Measurements from ENCODE around the gene GRK5.

The GRK5 gene

GRCh38 chr10:119314061-119314460, 106.7 kb downstream of the GRK5 start:
- no peak for DNase-seq (ENCODE audit: low read depth in 3 of 3, low spot score in 1 of 3)

GRCh38 chr10:119314486-119314885, 107.1 kb downstream of the GRK5 start:
- DNase-seq (ENCODE audit: low read depth in 3 of 3, low spot score in 1 of 3) = no peak

GRCh38 chr10:119315128-119316001, 108.0 kb downstream of the GRK5 start:
- DNase-seq (ENCODE audit: low read depth in 3 of 3, low spot score in 1 of 3) = peak in 2 of 3 donors; percentile 41 to 56

- DNase-seq (ENCODE audit: low read depth in 3 of 3, low spot score in 1 of 3) = no peak
These were observed 108.6 kb downstream of the GRK5 start for GRCh38 chr10:119316002-119316358.

GRCh38 chr10:119316729-119317097, 109.3 kb downstream of the GRK5 start:
- no peak for DNase-seq (ENCODE audit: low read depth in 3 of 3, low spot score in 1 of 3)

- DNase-seq (ENCODE audit: low read depth in 3 of 3, low spot score in 1 of 3) = no peak
These were observed 111.2 kb downstream of the GRK5 start for GRCh38 chr10:119318411-119319160.

- no peak for DNase-seq (ENCODE audit: low read depth in 3 of 3, low spot score in 1 of 3)
These were observed 112.0 kb downstream of the GRK5 start for GRCh38 chr10:119319161-119319919.

GRCh38 chr10:119319920-119320258, 112.5 kb downstream of the GRK5 start:
- DNase-seq (ENCODE audit: low read depth in 3 of 3, low spot score in 1 of 3) = no peak

GRCh38 chr10:119320981-119321380, 113.6 kb downstream of the GRK5 start:
- no peak for DNase-seq (ENCODE audit: low read depth in 3 of 3, low spot score in 1 of 3)

GRCh38 chr10:119323085-119324016, 116.0 kb downstream of the GRK5 start:
- DNase-seq (ENCODE audit: low read depth in 3 of 3, low spot score in 1 of 3) = no peak

GRCh38 chr10:119325131-119325530, 117.8 kb downstream of the GRK5 start:
- DNase-seq (ENCODE audit: low read depth in 3 of 3, low spot score in 1 of 3) = no peak

- no peak for DNase-seq (ENCODE audit: low read depth in 3 of 3, low spot score in 1 of 3)
These were observed 118.8 kb downstream of the GRK5 start for GRCh38 chr10:119326167-119326566.

GRCh38 chr10:119327096-119327745, 119.8 kb downstream of the GRK5 start:
- no peak for DNase-seq (ENCODE audit: low read depth in 3 of 3, low spot score in 1 of 3)

- no peak for DNase-seq (ENCODE audit: low read depth in 3 of 3, low spot score in 1 of 3)
These were observed 120.9 kb downstream of the GRK5 start for GRCh38 chr10:119328223-119328622.

GRCh38 chr10:119330342-119330741, 123.0 kb downstream of the GRK5 start:
- no peak for DNase-seq (ENCODE audit: low read depth in 3 of 3, low spot score in 1 of 3)

GRCh38 chr10:119331061-119331460, 123.7 kb downstream of the GRK5 start:
- no peak for DNase-seq (ENCODE audit: low read depth in 3 of 3, low spot score in 1 of 3)

GRCh38 chr10:119333146-119333792, 125.9 kb downstream of the GRK5 start:
- DNase-seq (ENCODE audit: low read depth in 3 of 3, low spot score in 1 of 3) = peak in 2 of 3 donors; percentile 20 to 29

GRCh38 chr10:119335671-119336353, 128.4 kb downstream of the GRK5 start:
- no peak for DNase-seq (ENCODE audit: low read depth in 3 of 3, low spot score in 1 of 3)

- no peak for DNase-seq (ENCODE audit: low read depth in 3 of 3, low spot score in 1 of 3)
These were observed 129.2 kb downstream of the GRK5 start for GRCh38 chr10:119336599-119336998.

All from stimulated activated CD4-positive, alpha-beta T cell treated with anti-CD3 and anti-CD28 coated beads, TNF-alpha, amount 100 ng/mL, for 1 hour (primary cell).